Cortex of kidney (tissue), 1 donor: ENCODE measurements around the gene WWTR1.

Experiments used
- DNase-seq: peaks from one replicate; lab custom pipeline; 2025; lab: John Stamatoyannopoulos, UW

WWTR1 gene

DNA sequence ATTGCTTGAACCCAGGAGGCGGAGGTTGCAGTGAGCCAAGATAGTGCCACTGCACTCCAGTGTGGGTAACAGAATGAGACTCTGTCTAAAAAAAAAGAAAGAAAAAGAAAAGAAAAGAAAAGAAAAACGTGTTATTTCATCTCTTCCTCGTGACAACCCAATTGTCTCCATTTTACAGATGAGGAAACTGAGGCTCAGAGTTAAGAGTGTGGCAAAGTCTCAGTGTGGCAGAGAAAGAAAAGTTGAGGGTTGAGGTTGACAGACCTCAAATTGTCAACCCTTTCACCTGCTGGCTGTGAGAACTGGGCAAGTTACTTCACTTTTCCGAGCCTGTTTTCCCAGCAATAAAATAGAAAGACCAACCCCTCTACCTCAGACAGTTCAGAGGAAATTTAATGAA, 123.7 kb downstream of the WWTR1 start:
- no peak for DNase-seq

DNA sequence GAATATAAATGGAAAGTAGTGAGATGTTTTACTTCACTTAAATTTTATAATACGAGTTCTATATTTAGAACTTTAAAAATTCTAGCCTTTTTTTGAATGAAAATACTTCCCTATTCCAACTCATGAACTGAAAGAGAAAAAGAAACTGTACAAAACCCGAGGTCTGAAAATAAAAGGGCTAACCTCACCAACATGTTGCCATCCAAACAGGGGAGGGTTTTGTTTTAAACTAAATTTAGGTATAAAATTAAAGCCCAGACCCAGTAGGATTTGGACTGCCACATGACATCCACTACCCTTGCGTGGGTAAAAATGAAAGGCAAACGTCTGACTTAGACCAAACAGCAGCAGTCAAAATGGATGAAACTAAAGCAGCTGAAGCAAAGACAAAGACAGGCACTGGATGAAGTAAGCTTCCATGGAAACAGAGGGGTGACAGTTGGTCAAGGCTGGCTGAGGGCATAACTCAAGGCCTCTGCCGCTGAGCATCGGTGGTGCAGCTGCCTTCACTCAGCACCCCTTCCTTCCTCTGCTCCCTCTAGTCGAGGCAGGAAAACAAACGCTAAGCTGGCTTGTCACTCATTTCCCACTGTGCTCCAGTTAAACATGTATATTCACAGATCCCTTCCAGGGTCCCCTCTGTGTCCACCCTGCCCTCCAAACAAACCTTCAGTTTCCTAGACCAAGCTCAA, 125.2 kb downstream of the WWTR1 start:
- no peak for DNase-seq

DNA sequence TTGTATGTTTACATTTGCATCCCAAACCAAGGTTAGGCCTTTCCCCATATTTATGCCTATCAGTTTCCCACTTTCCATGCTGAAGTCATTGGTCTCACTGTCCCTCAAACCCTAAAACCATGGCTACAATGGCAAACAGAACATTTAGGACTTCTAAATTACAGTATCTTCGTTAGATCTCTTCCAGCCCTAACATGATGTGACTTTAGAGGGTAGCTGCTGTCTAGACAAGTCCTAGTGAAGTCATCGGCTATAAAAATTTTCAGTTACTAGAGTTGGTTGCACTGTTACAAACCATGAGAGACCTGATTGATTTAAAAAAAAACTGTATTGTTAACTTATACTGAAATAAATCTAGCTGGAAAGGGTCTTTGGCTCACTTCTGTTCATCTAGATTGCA, 128.7 kb downstream of the WWTR1 start:
- DNase-seq = no peak

DNA sequence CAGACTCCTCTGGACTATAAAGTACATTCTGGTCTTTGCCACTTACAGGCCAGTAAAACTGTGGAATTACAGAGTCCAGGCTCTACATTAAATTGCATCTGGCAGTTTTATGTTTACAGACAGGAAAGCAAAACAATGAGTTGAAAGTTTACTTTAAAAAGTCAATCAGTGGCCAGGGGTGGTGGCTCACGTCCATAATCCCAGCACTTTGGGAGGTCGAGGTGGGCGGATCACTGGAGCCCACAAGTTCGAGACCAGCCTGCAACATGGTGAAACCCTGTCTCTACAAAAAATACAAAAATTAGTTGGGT, 129.5 kb downstream of the WWTR1 start:
- DNase-seq = no peak

DNA sequence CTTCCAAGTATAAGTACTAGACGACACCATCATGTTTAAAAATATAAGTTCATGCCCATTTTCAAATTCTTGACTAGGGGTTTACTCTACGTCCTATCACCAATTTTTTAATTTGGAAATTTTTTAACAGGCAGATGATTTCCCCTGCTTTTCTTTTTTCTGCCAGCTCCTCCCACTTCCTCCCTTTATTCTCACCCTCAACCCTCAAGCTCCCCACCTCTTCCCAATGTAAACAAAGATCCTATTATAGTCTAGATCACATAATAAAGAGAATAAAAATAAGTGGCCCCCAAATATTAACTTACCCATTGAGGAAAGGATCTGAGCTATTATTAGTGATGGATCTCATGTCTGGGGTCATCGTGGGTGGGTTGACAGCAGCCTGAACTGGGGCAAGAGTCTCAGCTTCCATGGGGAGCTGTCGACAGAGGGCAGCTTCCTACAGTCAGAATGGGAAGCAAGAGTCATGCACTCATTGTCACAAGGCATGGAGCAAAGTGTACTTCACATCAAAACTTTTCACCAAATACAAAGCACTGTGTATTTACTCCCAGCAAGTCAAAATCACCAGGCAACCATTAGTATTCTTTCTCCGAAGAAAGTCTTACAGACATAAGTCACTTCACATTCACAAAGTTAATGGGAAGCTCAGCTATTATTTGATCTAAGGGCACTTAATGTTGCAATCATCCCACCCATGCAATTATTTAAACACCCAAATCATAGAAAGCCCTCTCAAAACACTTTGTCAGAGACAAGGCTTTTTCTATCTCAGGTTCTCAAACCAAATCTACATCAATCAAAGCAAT, 130.1 kb downstream of the WWTR1 start:
- no peak for DNase-seq

DNA sequence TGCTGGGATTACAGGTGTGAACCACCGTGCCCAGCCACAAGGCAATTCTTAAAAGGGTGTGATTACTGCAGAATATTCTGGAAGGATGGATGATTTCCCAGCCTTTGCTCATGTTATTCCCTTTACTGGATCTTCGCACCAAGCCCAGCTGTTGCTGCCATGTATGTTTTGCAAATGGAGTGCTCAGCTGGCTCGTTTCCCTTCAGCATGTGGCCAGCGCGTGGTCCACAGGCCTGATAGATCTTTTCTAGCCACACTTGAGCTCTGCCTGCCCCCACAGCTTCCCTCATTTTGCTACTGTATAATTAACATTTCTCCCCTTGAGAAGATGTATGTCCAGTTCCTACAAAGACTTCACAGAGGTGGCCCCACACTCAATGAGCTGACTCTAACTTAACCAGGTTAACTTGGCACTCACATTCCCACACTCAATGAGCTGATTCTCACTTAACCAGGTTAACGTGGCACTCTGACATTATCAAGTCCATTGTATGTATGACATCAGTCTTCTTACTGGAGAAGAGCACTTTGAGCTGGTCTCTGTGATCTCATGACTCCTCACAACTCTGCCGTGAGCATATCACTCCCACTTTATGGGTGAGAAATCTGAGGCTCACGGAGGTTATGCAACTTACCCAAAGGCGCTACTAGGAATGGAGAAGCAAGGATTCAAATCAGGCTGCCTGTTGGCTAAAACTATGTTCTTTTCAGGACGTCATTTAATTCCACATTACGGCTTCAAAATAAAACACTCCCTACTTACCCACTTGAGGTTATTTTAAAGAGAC, 134.1 kb downstream of the WWTR1 start:
- DNase-seq = no peak

DNA sequence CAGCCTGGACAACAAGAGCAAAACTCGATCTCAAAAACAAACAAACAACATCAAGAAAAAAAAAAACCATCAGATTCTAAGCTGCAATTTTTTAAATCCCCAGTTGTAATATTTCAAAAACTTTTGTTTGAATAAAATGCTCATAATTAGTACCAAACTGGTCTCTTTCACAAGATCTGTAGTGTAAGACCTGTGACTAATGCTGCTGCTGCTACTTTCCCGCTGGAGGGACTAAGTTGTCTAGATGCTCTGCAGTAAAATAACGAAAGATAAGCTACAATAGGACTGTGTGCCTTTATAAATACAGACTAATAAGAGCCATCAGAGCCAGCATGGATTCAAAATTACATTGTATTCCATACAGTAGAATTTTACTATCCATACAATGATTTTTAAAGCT, 137.9 kb downstream of the WWTR1 start:
- DNase-seq = no peak

DNA sequence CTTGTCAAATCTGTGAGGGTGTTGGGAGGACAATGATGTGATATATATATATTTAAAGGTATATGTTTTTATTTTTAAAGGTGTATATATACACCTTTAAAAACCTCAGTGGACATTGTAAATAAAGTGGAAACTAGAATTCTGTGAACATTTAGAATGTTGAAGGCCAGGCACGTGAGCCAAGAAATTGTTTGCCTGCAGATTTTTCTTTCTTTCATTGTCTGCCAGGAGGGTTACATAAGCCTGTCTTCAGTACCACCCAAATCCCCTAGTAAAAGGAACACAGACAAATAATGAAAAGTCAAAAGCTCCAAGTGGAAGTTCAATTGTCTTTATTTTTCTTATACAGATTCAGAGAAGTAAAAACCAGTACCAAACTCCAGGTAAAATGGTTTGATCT, 140.9 kb downstream of the WWTR1 start:
- no peak for DNase-seq

DNA sequence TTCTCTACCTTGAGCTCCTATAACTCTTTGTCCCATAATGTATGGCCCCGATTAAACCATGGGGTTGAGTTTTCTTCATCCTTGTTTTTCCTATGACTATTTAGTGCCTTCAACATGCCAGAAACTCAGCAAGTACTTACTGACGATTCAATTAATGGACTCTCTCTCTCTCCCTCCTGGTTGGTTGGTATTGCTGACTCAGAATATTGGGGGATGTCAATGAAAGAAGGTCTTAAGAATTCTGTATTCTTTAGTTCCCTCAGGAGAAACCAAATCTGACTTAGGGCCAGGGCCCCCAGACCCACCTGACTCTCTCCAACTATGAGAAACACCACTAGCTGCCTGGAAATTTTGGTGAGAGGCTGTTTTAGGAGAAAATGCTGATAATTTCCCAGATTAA, 142.6 kb downstream of the WWTR1 start:
- DNase-seq = no peak

DNA sequence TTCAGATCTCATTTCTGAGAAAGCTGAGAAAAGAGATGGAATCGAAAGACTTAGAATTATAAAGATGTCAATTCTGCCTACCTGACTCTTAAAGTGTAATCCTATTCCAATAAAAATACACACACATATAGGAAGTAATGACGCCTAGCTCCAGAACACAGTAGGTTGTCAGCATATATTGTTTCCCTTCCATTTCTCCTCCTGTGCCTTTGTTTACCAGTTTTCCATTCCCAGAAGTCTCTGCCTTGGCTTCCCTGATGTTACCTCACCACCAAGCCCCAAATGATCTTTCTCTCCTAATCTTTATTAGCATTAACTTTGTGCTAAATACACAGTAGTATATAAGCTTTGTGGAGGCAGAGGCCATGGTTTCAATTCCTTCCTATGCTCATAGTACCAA, 143.4 kb downstream of the WWTR1 start:
- no peak for DNase-seq

DNA sequence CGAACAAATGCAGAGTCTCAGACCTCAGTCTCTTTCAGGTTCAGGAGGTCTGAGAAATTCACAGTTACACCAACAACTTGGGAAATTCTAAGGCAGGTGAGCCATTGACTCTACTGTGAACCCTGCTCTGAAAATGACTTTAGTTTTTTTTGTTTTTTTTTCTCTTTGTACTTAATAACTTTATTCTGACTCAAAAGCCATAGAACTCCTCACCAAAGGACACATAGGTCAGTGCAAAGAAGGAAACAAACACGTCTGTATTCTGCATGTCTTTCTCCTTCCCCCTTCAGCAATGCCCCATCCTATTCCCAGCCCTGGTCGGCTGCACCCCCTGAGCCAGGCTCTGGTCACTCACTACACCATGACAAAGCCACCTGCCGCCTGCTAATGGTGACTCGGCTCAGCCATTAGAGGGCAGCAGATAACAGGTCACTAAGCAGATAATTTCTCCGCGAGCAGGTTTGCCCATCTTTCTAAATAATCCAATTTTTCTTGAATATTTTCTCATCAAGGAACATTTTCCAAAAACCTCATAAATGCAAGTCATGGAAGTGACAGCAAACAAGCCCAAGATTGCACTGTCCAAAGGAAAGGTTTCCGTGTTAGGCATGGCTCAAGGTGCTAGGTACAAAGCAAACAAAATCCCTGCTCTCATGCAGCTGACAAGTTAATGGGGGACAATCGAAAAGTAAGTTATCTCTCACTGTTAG, 145.6 kb downstream of the WWTR1 start:
- DNase-seq = no peak

DNA sequence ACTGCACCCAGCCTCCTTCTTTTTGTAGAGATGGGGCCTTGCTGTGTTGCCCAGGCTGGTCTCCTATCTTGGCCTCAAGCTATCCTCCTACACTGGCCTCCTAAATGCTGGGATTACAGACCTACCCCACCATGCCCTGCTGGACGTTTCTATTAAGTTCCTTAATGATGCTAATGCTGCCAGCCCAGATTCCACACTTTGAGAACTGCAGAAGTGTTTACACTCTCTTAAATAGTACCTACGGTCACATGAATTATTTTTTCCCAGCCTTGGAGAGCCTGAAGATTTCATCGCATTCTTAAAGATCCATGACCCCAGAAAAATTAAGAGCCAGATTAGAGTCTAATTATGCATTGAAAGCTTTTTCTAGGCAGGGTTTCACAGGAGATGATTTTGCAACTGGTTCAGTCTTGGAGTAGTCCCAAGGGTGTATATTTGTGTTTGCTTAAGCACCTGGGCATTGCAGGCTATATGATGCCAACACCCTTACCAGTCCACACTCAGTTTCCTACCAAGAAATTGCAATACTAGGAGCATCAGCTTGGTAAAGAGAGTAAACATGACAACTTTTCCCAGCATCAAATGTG, 146.7 kb downstream of the WWTR1 start:
- no peak for DNase-seq

DNA sequence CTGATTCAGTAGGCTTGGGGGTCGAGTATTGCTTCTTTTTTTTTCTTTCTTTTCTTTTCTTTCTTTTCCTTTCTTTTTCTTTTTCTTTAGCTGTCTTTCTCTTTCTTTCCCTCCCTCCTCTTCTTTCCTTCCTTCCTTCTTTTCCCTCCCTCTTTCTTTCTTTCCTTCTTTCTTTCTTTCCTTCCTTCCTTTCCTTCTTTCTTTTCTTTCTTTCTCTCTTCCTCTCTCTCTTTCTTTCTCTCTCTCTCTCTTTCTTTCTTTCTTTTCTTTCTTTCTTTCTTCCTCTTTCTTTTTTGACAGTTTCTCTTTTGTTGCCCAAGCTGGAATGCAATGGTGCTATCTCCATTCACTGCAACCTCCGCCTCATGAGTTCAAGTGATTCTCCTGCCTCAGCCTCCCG, 147.3 kb downstream of the WWTR1 start:
- no peak for DNase-seq

DNA sequence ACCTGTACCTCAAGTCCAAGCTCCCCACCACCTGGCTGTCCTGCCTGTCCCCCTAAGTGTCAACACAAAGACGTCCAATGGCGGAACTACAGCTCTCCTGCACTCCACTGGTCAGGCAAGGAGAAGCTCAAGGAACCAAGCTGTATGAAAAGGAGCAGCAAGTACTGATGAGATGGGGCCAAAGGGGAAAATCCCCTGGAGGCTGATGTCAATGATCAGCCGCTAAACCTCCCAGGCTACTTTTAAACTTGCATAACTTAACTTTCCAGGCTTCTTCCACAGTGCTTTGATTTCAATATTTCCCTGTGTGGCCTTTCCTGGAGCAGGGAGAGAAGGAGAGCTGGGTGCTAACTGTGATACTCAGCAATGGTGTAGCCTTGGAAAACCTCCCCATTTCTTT, 148.3 kb downstream of the WWTR1 start:
- DNase-seq = no peak

DNA sequence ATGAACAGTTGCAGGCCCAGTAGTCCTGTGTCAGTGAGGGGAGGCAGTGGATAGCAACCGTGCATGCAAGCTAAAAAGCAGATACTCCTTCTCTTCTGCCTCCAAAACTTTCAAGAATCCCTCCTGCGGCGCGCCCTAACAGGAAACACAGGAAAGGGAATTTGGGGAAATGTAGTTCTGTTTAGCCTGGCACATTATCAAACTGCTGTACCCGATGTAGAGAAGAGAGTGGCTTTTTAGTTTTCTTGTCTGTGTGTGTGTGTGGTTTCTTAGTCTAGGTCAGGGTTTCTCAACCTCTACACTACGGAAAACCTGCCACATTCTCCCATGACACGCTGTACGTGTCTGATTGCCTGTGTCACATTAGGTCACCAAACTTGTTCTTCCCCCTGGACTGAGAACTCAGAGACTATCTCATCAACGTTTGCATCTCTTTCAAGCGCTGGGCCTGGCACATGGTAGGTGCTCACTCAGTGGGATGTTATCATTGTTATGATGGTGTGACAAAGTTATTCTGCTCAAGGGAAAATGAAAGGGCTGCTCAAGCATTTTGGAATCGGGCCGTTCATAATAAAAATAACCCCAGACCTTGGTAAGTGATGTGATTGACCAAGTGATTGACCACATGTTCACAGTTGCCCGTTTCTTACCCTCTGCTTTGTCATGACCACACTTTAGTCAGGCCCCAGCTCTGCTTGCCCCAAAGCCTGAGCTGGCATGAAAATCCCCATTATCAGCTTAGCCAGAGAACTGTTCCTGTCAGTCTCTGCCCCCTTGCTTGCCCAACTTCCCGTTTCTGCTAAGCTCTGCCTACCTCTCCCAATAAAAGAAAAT, 150.1 kb downstream of the WWTR1 start:
- no peak for DNase-seq

DNA sequence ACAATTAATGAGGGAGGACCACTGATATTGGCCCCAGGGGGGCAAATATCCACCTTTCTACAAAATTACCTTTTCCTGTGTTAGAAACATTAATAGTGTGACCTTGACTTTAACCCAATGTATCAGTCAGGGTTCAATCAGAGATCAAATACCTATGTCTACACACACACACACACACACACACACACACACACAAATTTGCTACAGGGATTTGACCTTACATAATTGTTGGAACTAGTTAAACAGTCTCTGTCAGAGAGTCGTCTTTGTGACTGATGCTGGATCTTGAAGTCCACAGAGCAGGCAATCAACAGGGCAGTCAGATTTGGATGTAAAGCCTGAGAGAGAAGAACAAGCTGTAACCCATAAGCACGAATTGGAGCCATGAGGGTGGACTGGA, 150.9 kb downstream of the WWTR1 start:
- no peak for DNase-seq

DNA sequence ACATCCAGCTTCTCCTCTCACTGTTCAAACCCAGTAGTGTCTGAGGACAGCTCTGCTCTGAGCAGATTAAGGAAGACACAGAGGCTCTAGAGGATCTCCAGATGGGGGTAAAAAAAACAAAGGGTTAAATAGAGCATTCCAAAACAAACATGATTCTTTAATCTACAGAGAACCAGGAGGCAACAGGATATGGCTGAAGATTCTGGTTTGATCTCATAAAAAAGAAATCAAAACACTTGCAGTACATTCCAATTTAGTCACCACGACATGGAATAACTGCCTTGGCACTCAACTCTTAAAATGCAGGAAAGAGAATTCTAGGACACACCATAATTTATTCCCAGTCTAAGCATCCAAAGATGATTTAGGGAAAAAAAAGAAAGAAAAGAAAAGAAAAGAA, 151.3 kb downstream of the WWTR1 start:
- DNase-seq = no peak

DNA sequence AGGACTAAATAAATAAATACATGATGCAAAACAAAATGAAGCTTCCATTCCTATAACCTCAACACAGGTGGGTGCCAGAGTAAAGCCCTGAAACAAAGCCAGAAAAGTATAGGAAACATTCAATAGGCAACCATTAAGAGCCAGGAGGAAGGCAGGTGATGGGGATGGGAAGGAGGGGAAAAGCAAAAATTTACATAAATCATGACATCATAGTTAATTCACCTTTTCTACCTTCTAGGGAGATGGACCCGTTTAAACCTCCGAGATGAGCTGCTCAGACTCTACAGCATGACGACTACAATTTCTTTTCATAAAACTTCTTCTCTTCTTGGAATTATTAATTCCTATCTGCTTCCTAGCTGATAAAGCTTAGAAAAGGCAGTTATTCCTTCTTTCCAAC, 155.4 kb downstream of the WWTR1 start:
- DNase-seq = no peak

DNA sequence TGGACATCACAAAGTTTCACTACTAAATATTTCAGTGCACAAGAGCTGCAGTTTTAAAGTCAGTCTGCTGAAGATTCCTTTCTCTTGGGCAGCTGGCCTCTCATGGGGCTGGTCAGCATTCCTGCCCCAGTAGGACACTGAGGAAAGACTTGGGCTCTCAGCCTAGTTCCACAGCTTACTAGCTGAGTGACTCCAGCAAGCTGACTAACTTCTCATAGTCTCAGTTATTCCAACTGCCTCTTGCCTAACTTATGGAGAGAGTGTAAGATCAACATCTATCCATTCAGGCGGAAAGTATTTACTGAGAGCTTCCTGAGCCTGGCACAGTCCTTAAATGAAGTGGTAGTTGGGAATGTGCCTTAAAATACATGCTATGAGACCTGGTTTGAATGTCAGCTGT, 156.3 kb downstream of the WWTR1 start:
- DNase-seq = no peak

DNA sequence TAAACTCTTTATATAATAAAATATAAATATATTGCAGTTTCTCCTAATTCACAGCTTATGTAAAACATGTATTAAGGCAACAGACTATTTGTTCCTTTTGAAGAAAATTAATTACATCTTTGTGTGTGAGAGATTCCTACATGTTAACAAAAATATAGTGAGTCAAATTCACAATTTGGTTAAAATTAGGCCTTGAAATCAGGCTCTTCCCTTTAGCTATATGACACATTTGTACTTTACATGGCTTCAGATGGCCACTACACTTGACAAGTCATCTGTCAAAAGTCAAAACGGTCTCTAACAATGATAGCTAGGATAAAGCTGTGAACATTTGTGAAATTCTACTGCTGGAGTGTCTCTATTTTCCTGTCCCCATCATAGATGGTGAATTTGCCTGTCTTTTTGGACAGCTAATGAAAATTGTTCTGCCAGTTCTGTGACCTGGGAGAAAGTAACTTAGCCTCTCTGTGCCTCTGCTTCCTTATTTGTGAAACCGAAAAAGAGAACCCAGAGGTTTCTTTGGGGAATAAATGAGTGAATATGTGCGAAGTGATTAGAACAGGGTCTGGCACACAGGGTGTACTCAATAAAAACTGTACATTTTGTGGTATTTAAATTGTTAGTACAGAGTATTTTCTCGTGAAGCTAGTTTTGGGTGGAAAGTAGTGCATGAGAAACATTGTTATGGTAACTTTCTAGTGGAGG, 159.7 kb downstream of the WWTR1 start:
- DNase-seq = no peak

DNA sequence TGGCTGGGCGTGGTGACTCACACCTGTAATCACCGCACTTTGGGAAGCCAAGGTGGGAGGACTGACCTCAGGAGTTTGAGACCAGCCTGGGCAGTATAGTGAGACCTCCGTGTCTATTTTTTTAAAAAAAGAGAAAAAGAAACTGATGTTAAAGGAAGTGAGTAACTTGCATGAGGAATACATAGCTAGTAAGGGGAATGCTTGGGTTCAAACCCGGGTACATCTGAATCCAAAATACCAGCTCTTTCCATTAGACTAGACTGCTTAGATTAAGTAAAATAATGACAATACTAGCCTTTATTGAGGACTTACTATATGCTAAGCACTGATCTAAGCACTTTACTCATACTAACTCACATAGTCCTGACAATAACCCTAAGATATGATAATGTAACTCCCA, 160.9 kb downstream of the WWTR1 start:
- DNase-seq = no peak
